GM18519 (cell line): ENCODE results near the gene ATP2A3.

Source experiments
- ATAC-seq: cut with Tn5 transposase; IDR thresholded peaks from one replicate; pipeline ENCODE4 v1.9.1; 2021; ENCODE audit warnings: mild to moderate bottlenecking, moderate library complexity; ENCODE audit not compliant: unreplicated experiment, low FRiP score

Gene ATP2A3

GRCh38 chr17:3964203-3965117 is at the start of gene ATP2A3:
ATP2A3 (minus strand) TSS chr17:3964437; CDS start chr17:3964291, 146 bp downstream.
- no peak for ATAC-seq

GRCh38 chr17:4010754-4011153 is 46.5 kb upstream of the ATP2A3 start:
- ATAC-seq = no peak

- no peak for ATAC-seq
Measured at GRCh38 chr17:4009186-4009785, 45.0 kb upstream of the ATP2A3 start.

- ATAC-seq = no peak
Measured at GRCh38 chr17:4008441-4009185, 44.4 kb upstream of the ATP2A3 start.

GRCh38 chr17:4008082-4008435 is 43.8 kb upstream of the ATP2A3 start:
- no peak for ATAC-seq

- ATAC-seq = no peak
Measured at GRCh38 chr17:4007346-4008081, 43.3 kb upstream of the ATP2A3 start.

GRCh38 chr17:4006745-4007211 is 42.5 kb upstream of the ATP2A3 start:
- no peak for ATAC-seq

GRCh38 chr17:4006165-4006589 is 41.9 kb upstream of the ATP2A3 start:
- no peak for ATAC-seq

GRCh38 chr17:4005296-4006164 is 41.3 kb upstream of the ATP2A3 start:
- no peak for ATAC-seq

- no peak for ATAC-seq
Measured at GRCh38 chr17:4004517-4005295, 40.5 kb upstream of the ATP2A3 start.

GRCh38 chr17:4003501-4004421 is 39.5 kb upstream of the ATP2A3 start:
- ATAC-seq = no peak

GRCh38 chr17:4003131-4003500 is 38.9 kb upstream of the ATP2A3 start:
- no peak for ATAC-seq

GRCh38 chr17:4001048-4001590 is 36.9 kb upstream of the ATP2A3 start:
- no peak for ATAC-seq

- no peak for ATAC-seq
Measured at GRCh38 chr17:3998436-3998835, 34.2 kb upstream of the ATP2A3 start.

- ATAC-seq = no peak
Measured at GRCh38 chr17:3995067-3995466, 30.8 kb upstream of the ATP2A3 start.

GRCh38 chr17:3994221-3994576 is 30.0 kb upstream of the ATP2A3 start:
- no peak for ATAC-seq

GRCh38 chr17:3993493-3994220 is 29.4 kb upstream of the ATP2A3 start:
- no peak for ATAC-seq
